Esophagus muscularis mucosa (tissue), 3 donors: ENCODE measurements around the gene SNX27.

Experiments
- POLR2AphosphoS5 ChIP-seq, 2 donors: sonication (generic); formaldehyde crosslinking; IDR thresholded peaks; one replicate each; pipeline ENCODE4 v1.6.1; 2017; ENCODE audit warnings: antibody characterized with exemption in 2 of 2
- TF ChIP-seq, protein P1 (sequence below), 3 experiments: fragments of 200-600 bp in 2 of 3; fragments of 450-650 bp in 1 of 3; sonication (generic) in 2 of 3; IDR thresholded peaks; one replicate each; pipeline ENCODE4 v1.5.1; 2017 to 2019; ENCODE audit warnings: antibody characterized with exemption in 3 of 3, mild to moderate bottlenecking in 2 of 3, moderate library complexity in 1 of 3

DNA sequence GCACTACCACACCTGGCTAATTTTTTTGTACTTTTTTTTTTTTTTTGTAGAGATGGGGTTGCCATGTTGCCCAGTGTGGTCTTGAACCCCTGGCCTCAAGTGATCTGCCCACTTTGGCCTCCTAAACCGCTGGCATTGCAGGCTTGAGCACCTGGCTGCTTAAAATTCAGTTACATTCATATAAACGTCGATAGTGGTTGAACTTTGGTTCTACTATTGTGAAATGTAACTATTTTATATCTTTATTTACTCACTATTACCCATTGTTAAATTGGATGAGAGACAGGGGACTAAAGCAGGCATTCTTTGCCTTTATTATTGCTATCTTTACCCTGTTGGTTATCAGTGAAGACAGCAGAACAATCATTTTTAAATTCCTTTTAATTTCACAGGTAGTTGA, 6.2 kb downstream of the SNX27 start:
- TF ChIP-seq, protein P1, sequence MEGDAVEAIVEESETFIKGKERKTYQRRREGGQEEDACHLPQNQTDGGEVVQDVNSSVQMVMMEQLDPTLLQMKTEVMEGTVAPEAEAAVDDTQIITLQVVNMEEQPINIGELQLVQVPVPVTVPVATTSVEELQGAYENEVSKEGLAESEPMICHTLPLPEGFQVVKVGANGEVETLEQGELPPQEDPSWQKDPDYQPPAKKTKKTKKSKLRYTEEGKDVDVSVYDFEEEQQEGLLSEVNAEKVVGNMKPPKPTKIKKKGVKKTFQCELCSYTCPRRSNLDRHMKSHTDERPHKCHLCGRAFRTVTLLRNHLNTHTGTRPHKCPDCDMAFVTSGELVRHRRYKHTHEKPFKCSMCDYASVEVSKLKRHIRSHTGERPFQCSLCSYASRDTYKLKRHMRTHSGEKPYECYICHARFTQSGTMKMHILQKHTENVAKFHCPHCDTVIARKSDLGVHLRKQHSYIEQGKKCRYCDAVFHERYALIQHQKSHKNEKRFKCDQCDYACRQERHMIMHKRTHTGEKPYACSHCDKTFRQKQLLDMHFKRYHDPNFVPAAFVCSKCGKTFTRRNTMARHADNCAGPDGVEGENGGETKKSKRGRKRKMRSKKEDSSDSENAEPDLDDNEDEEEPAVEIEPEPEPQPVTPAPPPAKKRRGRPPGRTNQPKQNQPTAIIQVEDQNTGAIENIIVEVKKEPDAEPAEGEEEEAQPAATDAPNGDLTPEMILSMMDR (IDR thresholded peaks at IDR 0.05) = no peak
- no peak for TF ChIP-seq POLR2AphosphoS5 (IDR thresholded peaks at IDR 0.05)
